Chondrocyte (in vitro differentiated cells): ENCODE measurements around the gene CADM2. TPM values are rescaled to one million over a fixed set of nuclear protein-coding genes. Genes with fewer than 3 reads are reported as not detected.
"Not testable (repeated sequence)": the region's sequence is repeated elsewhere in the genome, so short reads cannot be mapped to it uniquely, and the experiment has no call there.

Experiments used
- DNase-seq: peaks from one replicate; pipeline ENCODE4 v3.0.0; 2021; ENCODE audit warnings: mixed read lengths, low spot score
- H3K27ac Mint-ChIP-seq: one replicate; pipeline ENCODE4 v1.8.0; 2021; ENCODE audit warnings: mild to moderate bottlenecking, moderate library complexity, mixed read lengths; ENCODE audit not compliant: unreplicated experiment
- H3K27me3 Mint-ChIP-seq: 2 replicates; pipeline ENCODE4 v1.8.0; 2021; ENCODE audit warnings: low read depth, mixed read lengths
- H3K36me3 Mint-ChIP-seq: 2 replicates; pipeline ENCODE4 v1.8.0; 2021; ENCODE audit warnings: low read depth, mixed read lengths
- H3K4me1 Mint-ChIP-seq: 2 replicates; pipeline ENCODE4 v1.8.0; 2021; ENCODE audit warnings: low read depth, mild to moderate bottlenecking, mixed read lengths
- H3K4me3 Mint-ChIP-seq: one replicate; pipeline ENCODE4 v1.8.0; 2021; ENCODE audit warnings: mild to moderate bottlenecking, moderate library complexity, mixed read lengths; ENCODE audit not compliant: unreplicated experiment
- H3K9me3 Mint-ChIP-seq: 2 replicates; pipeline ENCODE4 v1.8.0; 2021; ENCODE audit warnings: low read depth, mixed read lengths
- CTCF ChIP-seq: fragments of 200-600 bp; sonication (generic); IDR thresholded peaks from 2 replicates; pipeline ENCODE4 v1.5.0; 2021; ENCODE audit warnings: antibody characterized with exemption, mild to moderate bottlenecking, moderate library complexity
- total RNA-seq: library from RNA; stranded (reverse); gene quantifications from 3 replicates; pipeline ENCODE4 v1.2.1, GENCODE V29; 2021

CADM2 gene
- total RNA-seq, 1 donor from 2014 or later: 1.1 TPM

- TF ChIP-seq CTCF: no peak
- no peak overlapping the region for H3K27ac Mint-ChIP-seq
- no peaks in the 10 kb centered on the region for H3K36me3 Mint-ChIP-seq
- H3K4me3 Mint-ChIP-seq: no peak overlapping the region
- H3K4me1 Mint-ChIP-seq: peaks cover 6% of the 10 kb centered on the region
- H3K9me3 Mint-ChIP-seq: no peaks in the 10 kb centered on the region
- H3K27me3 Mint-ChIP-seq: no peaks in the 10 kb centered on the region
- peak; percentile 19 for DNase-seq
Measured at GRCh38 chr3:85487375-85487774, 528.6 kb downstream of the CADM2 start.

- Mint-ChIP-seq H3K27ac (no peak overlapping the region), H3K9me3 (no peaks in the 10 kb centered on the region)
Measured at GRCh38 chr3:85495602-85496001, 536.8 kb downstream of the CADM2 start.

GRCh38 chr3:85498177-85498576, 539.4 kb downstream of the CADM2 start:
- no peaks in the 10 kb centered on the region for H3K36me3 Mint-ChIP-seq
- H3K4me3 Mint-ChIP-seq: no peak overlapping the region
- TF ChIP-seq CTCF: no peak
- no peaks in the 10 kb centered on the region for H3K4me1 Mint-ChIP-seq
- no peak for DNase-seq
- no peaks in the 10 kb centered on the region for H3K9me3 Mint-ChIP-seq
- H3K27ac Mint-ChIP-seq: no peak overlapping the region
- no peaks in the 10 kb centered on the region for H3K27me3 Mint-ChIP-seq

More at GRCh38 chr3:85495602-85496001, 536.8 kb downstream of the CADM2 start:
- Mint-ChIP-seq H3K4me1 (no peaks in the 10 kb centered on the region), H3K27me3 (no peaks in the 10 kb centered on the region), H3K36me3 (no peaks in the 10 kb centered on the region), H3K4me3 (no peak overlapping the region)
- no peak for TF ChIP-seq CTCF
- peak; percentile 4 for DNase-seq

GRCh38 chr3:85502148-85502875, 543.5 kb downstream of the CADM2 start:
- Mint-ChIP-seq H3K9me3 (no peaks in the 10 kb centered on the region), H3K27ac (no peak overlapping the region), H3K4me1 (peaks cover 7% of the 10 kb centered on the region), H3K27me3 (no peaks in the 10 kb centered on the region), H3K36me3 (no peaks in the 10 kb centered on the region), H3K4me3 (no peak overlapping the region)
- no peak for TF ChIP-seq CTCF
- no peak for DNase-seq

- not testable (repeated sequence) for H3K36me3 Mint-ChIP-seq, H3K4me1 Mint-ChIP-seq, H3K9me3 Mint-ChIP-seq, H3K27ac Mint-ChIP-seq, H3K27me3 Mint-ChIP-seq
- H3K4me3 Mint-ChIP-seq: peak overlapping the region; percentile 62
- DNase-seq: peak; percentile 79
- peak; percentile 58 for TF ChIP-seq CTCF
Measured at GRCh38 chr3:85504129-85504784, 545.5 kb downstream of the CADM2 start.
